ENCODE measurements around the gene SNAPC4. TPM values are rescaled to one million over a fixed set of nuclear protein-coding genes. Genes with fewer than 3 reads are reported as not detected.
A peak's percentile ranks its signal among the peaks of the same experiment; 100 is the strongest.

The SNAPC4 gene
- total RNA-seq, 1 experiment from 2014 or later = 24.8 TPM

DNA sequence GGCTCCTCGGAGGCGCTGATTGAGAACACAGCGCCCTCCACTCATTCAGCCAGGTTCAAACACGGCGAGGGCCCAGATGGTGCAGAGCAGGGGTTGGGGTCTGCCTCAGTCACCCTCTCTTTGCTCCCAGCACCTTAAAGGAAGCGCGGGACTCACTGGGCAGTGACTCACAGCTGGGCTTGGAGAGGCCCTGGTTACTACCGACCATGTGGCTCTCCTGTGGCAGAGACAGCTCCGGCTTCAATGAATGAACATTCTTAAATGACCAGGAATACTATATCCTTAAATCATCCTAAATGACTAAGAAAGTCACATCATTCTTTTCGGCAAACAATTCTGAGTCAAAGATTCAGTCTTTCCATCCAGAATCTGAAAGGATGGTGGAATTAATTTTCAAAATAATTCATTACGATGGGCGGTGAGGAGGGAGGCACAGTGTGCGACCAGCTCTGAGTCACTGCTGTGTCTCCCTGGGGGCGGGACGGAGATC is 41.3 kb upstream of the SNAPC4 start:
- H3K4me3 ChIP-seq (ENCODE audit: low read depth, low read length, poor library complexity, severe bottlenecking) = no peak overlapping the region
- TF ChIP-seq, protein P1, sequence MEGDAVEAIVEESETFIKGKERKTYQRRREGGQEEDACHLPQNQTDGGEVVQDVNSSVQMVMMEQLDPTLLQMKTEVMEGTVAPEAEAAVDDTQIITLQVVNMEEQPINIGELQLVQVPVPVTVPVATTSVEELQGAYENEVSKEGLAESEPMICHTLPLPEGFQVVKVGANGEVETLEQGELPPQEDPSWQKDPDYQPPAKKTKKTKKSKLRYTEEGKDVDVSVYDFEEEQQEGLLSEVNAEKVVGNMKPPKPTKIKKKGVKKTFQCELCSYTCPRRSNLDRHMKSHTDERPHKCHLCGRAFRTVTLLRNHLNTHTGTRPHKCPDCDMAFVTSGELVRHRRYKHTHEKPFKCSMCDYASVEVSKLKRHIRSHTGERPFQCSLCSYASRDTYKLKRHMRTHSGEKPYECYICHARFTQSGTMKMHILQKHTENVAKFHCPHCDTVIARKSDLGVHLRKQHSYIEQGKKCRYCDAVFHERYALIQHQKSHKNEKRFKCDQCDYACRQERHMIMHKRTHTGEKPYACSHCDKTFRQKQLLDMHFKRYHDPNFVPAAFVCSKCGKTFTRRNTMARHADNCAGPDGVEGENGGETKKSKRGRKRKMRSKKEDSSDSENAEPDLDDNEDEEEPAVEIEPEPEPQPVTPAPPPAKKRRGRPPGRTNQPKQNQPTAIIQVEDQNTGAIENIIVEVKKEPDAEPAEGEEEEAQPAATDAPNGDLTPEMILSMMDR (conservative IDR thresholded peaks at IDR 0.05; ENCODE audit: low read depth, low read length) = no peak
- H3K4me1 ChIP-seq (ENCODE audit: insufficient read depth, low read length, poor library complexity, severe bottlenecking) = peaks cover 15% of the 10 kb centered on the region
- DNase-seq (ENCODE audit: low spot score) = no peak
- H3K9me3 ChIP-seq (ENCODE audit: low read depth, low read length, poor library complexity, severe bottlenecking) = no peaks in the 10 kb centered on the region
- peaks cover 46% of the 10 kb centered on the region for H3K36me3 ChIP-seq (ENCODE audit: insufficient read depth, low read length, poor library complexity, severe bottlenecking)
- intact Hi-C loops (cut with micrococcal nuclease; ENCODE audit: unreplicated experiment) = no loop called here
- BruUV-seq (replicated peaks) = no TSS peak
- POLR2A ChIA-PET (ENCODE audit: low non-redundant PET) = no interaction called here
- H3K27me3 ChIP-seq (replicated peaks; ENCODE audit: insufficient read depth, low read depth, low read length, poor library complexity) = no peaks in the 10 kb centered on the region
- CTCF ChIA-PET = no interaction called here
- no peak overlapping the region for H3K27ac ChIP-seq (ENCODE audit: low read depth, low read length, poor library complexity, severe bottlenecking)

DNA sequence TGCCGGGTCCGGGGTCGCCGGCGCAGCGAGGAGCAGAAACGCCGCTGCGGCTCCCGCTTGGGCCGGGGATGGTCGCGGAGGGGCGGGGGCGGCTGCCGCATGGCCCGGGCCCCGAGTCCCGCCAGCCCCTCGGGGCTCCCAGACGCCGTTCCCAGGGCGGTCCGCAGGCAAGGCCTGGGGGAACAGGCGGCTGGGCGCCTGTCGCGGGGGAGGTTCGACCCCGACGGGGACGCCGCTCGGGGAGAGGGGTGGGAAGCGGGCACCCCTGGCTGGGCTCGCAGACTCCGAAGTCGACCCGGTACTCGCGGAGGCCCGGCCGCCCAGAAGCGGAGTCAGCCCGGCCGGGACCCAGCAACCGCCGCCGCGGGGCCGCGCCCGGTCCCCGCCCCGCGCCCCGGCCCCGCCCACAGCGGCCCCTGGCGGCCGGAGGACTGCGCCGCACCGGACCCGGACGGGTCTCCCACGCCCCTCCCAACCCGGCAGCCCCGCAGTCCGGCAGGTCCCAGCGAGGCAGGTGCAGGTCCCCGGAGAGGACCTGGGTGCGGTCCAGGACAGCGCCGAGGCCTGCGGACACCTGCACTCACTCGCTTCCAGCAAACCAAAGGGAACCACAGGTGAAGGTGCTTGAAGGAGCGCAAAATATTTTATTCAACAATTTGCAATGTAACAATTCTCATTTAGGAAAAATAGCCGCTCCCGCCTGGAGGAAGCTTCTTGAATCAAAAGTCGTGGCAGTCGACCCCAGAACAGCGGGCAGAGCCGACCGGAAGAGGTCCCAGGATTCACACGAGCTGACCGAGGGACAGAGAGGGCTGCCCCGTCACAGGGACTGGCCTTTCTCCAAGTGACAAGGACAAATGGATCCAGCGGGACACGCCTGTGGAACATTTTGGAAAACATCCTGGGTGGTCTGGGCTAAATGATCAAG is 39.8 kb upstream of the SNAPC4 start, which contains the start of gene INPP5E:
INPP5E (minus strand) TSS at position 365 of the 928 bp plus-strand sequence. CDS start 426 bp downstream, outside the sequence.
- H3K36me3 ChIP-seq (ENCODE audit: insufficient read depth, low read length, poor library complexity, severe bottlenecking) = peaks cover 36% of the 10 kb centered on the region
- no peaks in the 10 kb centered on the region for H3K27me3 ChIP-seq (replicated peaks; ENCODE audit: insufficient read depth, low read depth, low read length, poor library complexity)
- ChIA-PET POLR2A (ENCODE audit: low non-redundant PET) (interaction anchor here (0.6 kb wide), 1 partner anchor 149 kb away, joined by 3 read pairs; no protein-coding TSS in a partner anchor), CTCF (no interaction called here)
- no peak for TF ChIP-seq EZH2 (IDR thresholded peaks at IDR 0.05; ENCODE audit: borderline replicate concordance, low read depth, low read length, poor library complexity, severe bottlenecking)
- TF ChIP-seq, protein P1 (conservative IDR thresholded peaks at IDR 0.05; ENCODE audit: low read depth, low read length) = peak; percentile 53
- H3K4me1 ChIP-seq (ENCODE audit: insufficient read depth, low read length, poor library complexity, severe bottlenecking) = peaks cover 15% of the 10 kb centered on the region
- no peaks in the 10 kb centered on the region for H3K9me3 ChIP-seq (ENCODE audit: low read depth, low read length, poor library complexity, severe bottlenecking)
- H3K27ac ChIP-seq (ENCODE audit: low read depth, low read length, poor library complexity, severe bottlenecking) = peak within 1 kb of the TSS; percentile 85
- BruUV-seq (replicated peaks) = no TSS peak
- H3K4me3 ChIP-seq (ENCODE audit: low read depth, low read length, poor library complexity, severe bottlenecking) = peak within 1 kb of the TSS; percentile 77
- peak; percentile 84 for DNase-seq (ENCODE audit: low spot score)
- intact Hi-C loops (cut with micrococcal nuclease; ENCODE audit: unreplicated experiment) = no loop called here

DNA sequence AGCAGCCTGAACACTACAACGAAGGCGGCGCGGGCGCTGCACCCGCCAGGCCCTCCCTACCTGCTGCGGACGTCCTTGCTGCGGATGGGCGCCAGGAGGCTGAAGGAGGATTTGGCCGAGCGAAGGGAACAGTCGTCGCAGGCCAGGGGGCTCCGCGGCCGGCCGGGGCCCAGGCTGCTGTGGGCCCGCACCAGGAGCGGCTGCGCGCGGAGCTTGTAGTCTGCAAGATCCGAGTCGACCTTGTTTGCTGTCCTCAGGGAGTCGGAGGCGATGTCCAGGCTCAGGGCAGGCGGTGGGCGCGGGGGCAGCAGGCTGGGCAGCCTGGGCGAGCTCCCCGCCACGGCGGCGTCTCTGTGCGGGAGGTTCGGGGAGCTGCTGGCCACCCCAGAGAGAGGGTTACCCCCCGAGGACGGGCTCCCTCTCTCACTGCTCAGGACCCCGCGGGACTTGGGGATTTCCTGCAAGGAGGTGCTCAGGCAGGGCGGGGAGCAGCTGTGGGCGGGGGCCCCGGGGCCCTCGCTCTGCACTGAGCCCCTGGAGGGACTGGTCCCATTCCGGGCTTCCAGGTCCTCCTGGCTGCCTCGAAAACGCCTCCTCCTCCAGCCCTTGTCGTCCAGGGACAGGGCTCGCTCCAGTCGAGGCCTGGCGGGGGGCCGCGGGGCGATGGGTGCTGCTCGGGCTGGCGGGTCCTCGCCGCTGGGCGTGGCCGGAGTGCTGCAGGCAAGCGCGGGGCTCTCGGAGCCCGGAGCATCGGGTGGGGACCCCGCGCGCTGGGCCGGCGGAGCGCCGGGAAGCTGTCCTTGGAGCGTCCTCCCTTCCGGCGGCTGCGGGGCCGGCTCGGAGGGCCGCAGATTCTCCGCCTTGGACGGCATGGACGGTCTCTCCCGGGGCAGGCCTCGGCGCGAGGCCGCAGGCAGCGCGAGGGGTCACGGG is 38.8 kb upstream of the SNAPC4 start:
- H3K27ac ChIP-seq (ENCODE audit: low read depth, low read length, poor library complexity, severe bottlenecking) = peak overlapping the region; percentile 85
- intact Hi-C loops (cut with micrococcal nuclease; ENCODE audit: unreplicated experiment) = no loop called here
- peak overlapping the region; percentile 77 for H3K4me3 ChIP-seq (ENCODE audit: low read depth, low read length, poor library complexity, severe bottlenecking)
- peaks cover 15% of the 10 kb centered on the region for H3K4me1 ChIP-seq (ENCODE audit: insufficient read depth, low read length, poor library complexity, severe bottlenecking)
- peak; percentile 49 for DNase-seq (ENCODE audit: low spot score)
- CTCF ChIA-PET = no interaction called here
- BruUV-seq (replicated peaks) = no TSS peak
- no peaks in the 10 kb centered on the region for H3K9me3 ChIP-seq (ENCODE audit: low read depth, low read length, poor library complexity, severe bottlenecking)
- H3K36me3 ChIP-seq (ENCODE audit: insufficient read depth, low read length, poor library complexity, severe bottlenecking) = peaks cover 31% of the 10 kb centered on the region
- H3K27me3 ChIP-seq (replicated peaks; ENCODE audit: insufficient read depth, low read depth, low read length, poor library complexity) = no peaks in the 10 kb centered on the region
- POLR2A ChIA-PET (ENCODE audit: low non-redundant PET) = interaction anchor here (0.6 kb wide), 1 partner anchor 150 kb away, joined by 3 read pairs; no protein-coding TSS in a partner anchor
- TF ChIP-seq, protein P1 (conservative IDR thresholded peaks at IDR 0.05; ENCODE audit: low read depth, low read length) = no peak
- no peak for TF ChIP-seq EZH2 (IDR thresholded peaks at IDR 0.05; ENCODE audit: borderline replicate concordance, low read depth, low read length, poor library complexity, severe bottlenecking)

Measured in A673 (cell line).